ENCODE measurements around the gene ADAMTS17. TPM values are rescaled to one million over a fixed set of nuclear protein-coding genes. Genes with fewer than 3 reads are reported as not detected.
A peak's percentile ranks its signal among the peaks of the same experiment; 100 is the strongest.

ADAMTS17 gene
- total RNA-seq, 1 donor from 2014 or later, result 6.2 TPM

DNA sequence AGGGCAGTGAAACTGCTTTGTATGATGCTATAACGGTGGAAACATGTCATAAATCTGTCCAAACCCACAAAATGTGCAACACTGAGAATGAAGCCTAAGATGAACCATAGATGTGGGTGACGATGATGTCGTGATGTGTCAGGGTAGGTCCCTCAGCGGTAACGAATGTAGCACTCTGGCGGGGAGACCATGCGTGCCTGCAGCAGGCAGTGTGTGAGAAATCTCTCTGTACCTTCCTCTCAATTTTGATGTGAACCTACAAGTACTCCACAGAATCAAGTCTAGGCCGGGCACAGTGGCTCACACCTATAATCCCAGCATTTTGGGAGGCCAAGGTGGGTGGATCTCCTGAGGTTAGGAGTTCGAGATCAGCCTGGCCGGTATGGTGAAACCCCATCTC, 340.4 kb downstream of the ADAMTS17 start:
- ATAC-seq, result no peak
- Histone ChIP-seq H3K27ac (no peak overlapping the region), H3K36me3 (no peaks in the 10 kb centered on the region), H3K27me3 (no peaks in the 10 kb centered on the region), H3K9me3 (no peaks in the 10 kb centered on the region), H3K4me1 (no peaks in the 10 kb centered on the region), H3K4me3 (no peak overlapping the region)
- TF ChIP-seq, protein P1, sequence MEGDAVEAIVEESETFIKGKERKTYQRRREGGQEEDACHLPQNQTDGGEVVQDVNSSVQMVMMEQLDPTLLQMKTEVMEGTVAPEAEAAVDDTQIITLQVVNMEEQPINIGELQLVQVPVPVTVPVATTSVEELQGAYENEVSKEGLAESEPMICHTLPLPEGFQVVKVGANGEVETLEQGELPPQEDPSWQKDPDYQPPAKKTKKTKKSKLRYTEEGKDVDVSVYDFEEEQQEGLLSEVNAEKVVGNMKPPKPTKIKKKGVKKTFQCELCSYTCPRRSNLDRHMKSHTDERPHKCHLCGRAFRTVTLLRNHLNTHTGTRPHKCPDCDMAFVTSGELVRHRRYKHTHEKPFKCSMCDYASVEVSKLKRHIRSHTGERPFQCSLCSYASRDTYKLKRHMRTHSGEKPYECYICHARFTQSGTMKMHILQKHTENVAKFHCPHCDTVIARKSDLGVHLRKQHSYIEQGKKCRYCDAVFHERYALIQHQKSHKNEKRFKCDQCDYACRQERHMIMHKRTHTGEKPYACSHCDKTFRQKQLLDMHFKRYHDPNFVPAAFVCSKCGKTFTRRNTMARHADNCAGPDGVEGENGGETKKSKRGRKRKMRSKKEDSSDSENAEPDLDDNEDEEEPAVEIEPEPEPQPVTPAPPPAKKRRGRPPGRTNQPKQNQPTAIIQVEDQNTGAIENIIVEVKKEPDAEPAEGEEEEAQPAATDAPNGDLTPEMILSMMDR (IDR thresholded peaks at IDR 0.05), result no peak
- intact Hi-C loops (cut with DNase I), result no loop called here
- peak; percentile 17 for DNase-seq

DNA sequence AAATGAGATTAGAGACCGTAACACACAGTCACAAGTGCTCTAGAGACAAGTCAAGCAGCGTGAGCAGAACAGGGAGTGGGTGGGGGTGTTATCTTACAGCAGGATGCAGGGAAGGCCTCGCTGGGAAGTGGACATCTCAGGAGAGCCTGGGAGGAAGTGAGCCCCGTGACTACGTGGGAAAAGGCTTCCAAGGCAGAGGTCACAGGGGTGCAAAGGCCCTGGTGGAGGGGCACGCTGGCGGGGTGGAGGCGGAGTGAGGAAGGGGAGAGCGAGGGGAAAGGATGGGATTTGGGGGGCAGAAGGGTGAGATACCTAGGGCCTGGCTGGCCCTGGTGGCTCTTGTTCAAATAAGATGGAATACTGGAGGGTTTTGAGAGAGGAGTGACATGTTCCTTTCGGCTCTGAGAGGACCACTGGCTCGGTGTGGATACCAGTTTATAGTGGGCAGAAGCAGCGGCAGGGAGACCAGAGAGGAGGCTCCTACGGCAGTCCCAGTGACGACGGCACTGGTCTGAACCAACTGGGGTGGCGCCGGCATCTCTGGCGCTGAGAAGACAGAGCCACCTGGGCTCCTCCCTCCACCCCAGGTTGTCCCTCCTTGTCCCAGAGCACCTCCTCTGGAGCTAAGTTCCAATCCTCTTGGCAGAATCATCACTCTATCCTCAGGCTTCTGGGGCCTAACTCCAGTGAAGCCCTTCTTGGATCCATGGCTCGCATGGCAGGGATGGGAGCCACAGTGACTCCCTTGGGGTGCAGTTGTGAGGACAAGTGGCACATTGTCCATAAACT, 342.3 kb downstream of the ADAMTS17 start:
- ATAC-seq (no peak), DNase-seq (peak; percentile 54)
- intact Hi-C loops (cut with DNase I), result no loop called here
- Histone ChIP-seq H3K36me3 (no peaks in the 10 kb centered on the region), H3K9me3 (no peaks in the 10 kb centered on the region), H3K27me3 (no peaks in the 10 kb centered on the region), H3K27ac (no peak overlapping the region), H3K4me1 (no peaks in the 10 kb centered on the region), H3K4me3 (no peak overlapping the region)
- TF ChIP-seq, protein P1 (IDR thresholded peaks at IDR 0.05), result no peak

DNA sequence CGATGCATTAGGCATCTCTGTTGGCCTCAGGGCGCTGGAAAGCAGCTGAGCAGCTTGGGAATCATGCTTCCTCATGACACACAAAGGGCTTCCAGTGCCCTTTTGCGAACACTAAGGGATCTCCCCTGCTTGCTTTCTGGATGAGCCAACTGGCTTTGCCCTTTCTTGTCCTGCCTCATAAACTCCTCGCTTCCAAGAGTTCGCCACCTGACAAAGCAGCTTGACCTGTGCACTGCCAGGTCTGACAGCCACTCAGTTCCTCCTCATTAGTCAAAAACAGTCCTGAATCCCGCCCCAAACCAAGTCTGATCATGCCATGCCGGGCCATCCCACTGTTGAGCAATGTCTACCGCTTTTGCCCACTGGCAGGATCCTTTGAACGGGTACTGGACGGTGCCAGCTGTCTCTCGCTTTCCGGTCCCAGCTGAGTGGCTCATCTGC, 343.1 kb downstream of the ADAMTS17 start:
- intact Hi-C loops (cut with DNase I), result no loop called here
- TF ChIP-seq, protein P1 (IDR thresholded peaks at IDR 0.05), result no peak
- Histone ChIP-seq H3K36me3 (no peaks in the 10 kb centered on the region), H3K27ac (no peak overlapping the region), H3K4me1 (no peaks in the 10 kb centered on the region), H3K9me3 (no peaks in the 10 kb centered on the region), H3K27me3 (no peaks in the 10 kb centered on the region), H3K4me3 (no peak overlapping the region)
- DNase-seq (peak; percentile 40), ATAC-seq (no peak)

DNA sequence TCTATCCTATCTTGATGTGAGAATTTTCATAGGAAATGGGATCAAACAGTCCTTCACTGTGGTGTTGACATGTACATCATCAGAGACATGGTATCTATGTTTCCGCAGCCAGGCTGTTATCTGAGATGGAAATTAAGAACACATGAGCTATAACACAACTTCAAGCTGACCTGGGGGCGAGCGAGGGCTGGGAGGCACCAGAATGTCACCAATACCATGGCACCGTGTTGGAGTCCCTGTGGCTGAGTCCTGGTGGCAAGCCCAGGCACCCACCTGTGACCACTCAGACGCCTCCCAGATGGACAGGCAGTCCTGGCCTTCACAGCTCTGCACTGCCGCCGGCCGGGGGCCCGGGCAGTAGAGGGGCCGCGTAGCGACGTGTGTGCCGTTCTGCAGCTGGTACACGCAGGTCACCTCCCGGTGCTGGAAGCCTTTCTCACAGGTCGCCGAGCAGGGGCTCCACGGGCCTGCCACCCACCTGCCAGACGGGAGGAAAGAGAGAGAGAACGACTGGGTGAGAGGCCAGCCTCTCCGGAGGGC, 344.6 kb downstream of the ADAMTS17 start:
- Histone ChIP-seq H3K4me1 (no peaks in the 10 kb centered on the region), H3K27ac (no peak overlapping the region), H3K9me3 (no peaks in the 10 kb centered on the region), H3K4me3 (no peak overlapping the region), H3K27me3 (no peaks in the 10 kb centered on the region), H3K36me3 (no peaks in the 10 kb centered on the region)
- TF ChIP-seq, protein P1 (IDR thresholded peaks at IDR 0.05), result no peak
- ATAC-seq (peak; percentile 8), DNase-seq (peak; percentile 57)
- intact Hi-C loops (cut with DNase I), result no loop called here

DNA sequence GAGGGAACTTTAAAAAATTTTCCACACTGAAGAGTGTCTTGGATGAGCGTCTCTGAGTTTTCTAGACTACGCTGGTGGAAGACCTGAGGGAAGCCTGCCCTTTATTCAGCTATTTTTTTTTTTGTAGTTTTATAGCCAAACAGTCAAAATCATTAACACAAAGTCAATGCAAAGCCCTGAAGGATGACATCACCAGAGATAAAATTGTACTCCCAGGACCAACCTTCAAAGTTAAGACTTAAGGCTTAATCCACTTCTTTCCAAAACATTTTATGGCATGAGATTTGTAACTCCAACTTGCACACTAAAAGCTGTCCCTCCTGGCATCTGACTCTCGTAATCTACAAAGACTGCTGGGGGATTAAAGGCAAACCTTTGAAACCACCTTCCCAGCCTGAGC, 345.1 kb downstream of the ADAMTS17 start:
- Histone ChIP-seq H3K9me3 (no peaks in the 10 kb centered on the region), H3K27ac (no peak overlapping the region), H3K27me3 (no peaks in the 10 kb centered on the region), H3K4me3 (no peak overlapping the region), H3K36me3 (no peaks in the 10 kb centered on the region), H3K4me1 (no peaks in the 10 kb centered on the region)
- intact Hi-C loops (cut with DNase I), result no loop called here
- DNase-seq, result no peak
- no peak for ATAC-seq
- TF ChIP-seq, protein P1 (IDR thresholded peaks at IDR 0.05), result no peak
